GM18868 (cell line): ENCODE results near the gene KATNB1.

ENCODE experiments used
- ATAC-seq: cut with Tn5 transposase; IDR thresholded peaks from one replicate; pipeline ENCODE4 v1.9.1; 2021; ENCODE audit warnings: mild to moderate bottlenecking, moderate library complexity; ENCODE audit not compliant: unreplicated experiment

The KATNB1 gene

DNA sequence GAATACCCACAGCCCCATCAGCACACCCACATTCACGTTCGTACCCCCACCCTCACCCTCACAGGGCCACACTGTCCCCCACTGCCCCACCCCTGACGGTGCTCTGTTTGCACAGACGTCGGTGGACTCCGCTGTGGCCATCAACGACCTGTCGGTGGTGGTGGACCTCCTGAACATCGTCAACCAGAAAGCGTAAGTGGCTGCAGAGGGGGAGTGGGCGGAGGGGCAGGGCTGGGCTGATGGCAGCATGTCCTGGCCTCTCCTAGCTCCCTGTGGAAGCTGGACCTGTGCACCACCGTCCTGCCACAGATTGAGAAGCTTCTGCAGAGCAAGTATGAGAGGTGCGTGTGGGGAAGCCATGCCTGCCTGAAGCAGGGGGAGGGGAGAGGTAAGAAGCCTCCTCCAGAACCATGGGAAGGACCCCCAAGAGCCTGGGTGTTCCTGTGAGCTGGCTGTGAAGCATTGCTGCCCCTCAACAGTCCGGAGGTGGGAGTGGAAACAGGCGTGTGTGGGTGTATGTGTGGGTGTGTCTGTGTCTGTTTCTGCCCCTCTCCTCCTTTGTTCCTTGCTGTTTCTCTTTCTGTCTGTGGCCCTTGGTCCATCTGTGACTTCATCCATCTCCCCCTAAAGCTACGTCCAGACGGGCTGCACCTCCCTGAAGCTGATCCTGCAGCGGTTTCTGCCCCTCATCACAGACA lies 20.3 kb downstream of the KATNB1 start:
- no peak for ATAC-seq

DNA sequence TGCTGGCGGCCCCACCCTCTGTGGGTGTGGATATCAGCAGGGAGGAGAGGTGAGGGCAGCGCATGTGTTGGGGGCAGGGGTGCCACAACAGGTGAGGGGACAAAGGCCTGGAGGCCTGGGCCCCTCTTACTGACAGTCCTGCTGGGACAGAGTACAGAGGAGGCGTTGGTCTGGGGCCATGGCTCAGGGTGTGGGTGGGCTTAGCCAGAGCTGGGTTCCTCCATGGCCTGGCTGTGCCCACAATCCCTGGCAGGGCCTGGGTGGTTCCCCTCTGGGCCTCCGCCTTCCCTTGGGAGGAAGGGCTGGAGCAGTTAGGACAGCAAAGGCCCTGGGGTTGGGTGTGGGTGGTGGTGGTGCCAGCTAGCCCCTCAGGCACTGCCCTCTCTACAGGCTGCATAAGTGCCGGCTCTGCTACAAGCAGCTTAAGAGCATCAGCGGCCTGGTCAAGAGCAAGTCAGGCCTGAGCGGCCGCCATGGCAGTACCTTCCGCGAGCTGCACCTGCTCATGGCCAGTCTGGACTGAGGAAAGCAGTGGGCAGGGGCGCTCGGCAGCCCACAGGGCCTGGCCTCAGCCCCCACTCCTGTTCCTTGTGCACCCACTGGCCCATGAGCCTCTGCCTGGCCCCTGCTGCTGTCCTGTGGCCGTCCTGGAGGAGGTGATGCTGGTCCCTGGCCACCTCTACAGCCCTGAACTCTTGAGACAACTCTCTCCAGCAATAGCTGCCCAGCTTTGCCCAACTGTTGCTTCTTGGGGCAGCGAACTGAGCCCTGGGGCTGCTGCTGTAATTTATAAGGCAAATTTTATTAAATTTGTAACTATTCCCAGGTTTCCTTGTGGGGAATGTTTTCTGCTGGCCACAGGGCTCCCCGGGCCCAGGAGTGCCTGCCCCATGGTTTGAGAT lies 21.1 kb downstream of the KATNB1 start:
- peak; percentile 7 for ATAC-seq

DNA sequence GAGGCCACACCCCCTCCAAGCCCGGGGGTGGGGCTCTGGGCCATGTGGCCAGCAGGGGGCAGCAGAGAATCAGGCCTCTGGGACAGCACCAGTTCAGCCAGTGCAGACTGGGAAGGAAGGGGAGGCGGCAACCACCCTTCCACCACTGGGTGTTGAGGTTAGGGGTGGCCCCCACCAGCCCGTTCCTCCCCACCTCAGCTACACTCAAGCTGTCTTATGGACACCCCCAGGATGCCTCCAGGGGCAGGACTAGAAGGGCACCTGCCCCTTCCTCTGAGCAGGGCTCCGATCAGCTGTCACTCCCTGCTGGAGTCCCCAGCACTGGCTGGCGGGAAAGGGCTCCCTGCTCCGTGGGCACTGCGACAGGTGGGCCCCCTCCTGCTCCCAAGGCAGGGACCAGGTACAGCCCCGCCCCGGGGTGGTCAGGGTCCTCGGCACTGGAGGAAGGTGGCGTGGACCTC lies 21.8 kb downstream of the KATNB1 start:
- ATAC-seq, result peak; percentile 95

DNA sequence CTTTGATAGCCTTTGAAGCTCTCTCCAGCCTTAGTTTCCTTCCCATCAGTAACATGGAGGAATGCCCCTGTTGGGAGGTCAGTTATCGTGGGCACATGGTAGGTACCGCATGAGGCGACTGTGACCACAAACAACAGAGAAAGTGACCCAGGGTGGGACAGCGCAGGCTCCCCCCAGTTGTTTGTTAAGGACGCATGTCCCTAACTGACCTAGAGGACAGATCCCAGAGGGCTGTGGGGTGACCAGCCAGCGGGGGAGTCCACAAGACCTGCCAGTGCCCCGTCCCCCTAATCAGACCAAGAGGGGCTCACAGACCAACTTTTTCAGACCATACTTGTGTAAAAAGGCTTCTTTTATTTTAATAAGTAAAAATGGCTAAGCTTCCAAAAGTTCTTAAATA lies 22.3 kb downstream of the KATNB1 start:
- ATAC-seq, result no peak

DNA sequence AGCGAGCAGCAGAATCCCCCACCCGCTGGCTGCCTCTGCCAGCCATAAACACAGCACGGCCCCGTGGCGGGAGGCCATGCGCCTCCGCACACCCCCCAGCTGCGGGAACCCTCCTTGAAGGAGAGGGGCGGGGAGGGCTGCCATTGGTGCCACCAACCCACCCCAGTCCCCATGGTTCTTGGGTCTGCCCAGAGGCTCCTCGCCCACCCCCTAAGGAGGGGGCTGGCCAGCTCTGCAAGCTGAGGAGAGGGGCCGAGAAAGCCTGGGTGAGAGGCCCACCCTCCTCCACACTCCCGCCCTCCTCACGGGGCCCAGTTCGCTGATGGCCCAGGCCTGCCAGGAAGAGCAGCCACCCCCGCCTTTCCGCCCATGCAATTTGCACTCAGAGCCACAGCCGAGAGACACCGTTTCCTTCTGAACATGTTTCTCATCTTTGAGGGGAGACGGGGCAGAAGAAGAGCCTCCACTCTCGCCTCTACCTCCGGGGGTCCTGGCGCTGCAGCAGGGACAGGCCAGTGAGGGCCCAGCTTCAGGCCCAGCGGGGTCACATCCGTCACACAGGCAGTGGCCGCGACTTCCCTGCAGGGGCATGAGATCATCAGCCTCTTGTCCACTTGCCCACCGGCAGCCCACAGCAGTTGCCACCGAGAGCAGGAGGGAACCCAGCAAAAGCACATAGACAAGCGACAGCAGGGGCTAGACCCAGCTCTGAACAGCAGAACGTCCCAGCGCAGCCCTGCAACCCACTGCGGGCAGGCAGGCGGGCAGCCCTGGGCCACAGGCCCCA lies 23.0 kb downstream of the KATNB1 start:
- no peak for ATAC-seq

DNA sequence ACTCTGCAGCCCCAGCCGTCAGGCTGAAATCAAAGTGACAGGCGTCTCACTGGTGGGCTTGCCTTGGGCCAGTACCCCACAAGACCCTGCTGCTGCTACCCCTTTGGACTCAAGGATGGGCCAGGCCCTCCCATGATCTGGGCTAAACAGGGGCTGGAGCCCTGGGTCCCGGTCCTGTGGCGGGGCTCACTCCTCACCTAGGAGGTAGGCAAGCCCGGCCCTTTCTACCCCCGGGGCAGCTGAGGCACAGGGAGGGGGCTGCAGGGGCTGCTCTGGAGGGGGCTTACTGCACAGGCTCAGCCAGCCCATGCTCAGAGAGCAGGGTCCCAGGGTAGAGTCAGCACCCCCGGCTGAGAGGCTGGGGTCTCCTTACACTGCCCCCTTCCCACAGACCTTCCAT lies 23.6 kb downstream of the KATNB1 start:
- ATAC-seq, result no peak

DNA sequence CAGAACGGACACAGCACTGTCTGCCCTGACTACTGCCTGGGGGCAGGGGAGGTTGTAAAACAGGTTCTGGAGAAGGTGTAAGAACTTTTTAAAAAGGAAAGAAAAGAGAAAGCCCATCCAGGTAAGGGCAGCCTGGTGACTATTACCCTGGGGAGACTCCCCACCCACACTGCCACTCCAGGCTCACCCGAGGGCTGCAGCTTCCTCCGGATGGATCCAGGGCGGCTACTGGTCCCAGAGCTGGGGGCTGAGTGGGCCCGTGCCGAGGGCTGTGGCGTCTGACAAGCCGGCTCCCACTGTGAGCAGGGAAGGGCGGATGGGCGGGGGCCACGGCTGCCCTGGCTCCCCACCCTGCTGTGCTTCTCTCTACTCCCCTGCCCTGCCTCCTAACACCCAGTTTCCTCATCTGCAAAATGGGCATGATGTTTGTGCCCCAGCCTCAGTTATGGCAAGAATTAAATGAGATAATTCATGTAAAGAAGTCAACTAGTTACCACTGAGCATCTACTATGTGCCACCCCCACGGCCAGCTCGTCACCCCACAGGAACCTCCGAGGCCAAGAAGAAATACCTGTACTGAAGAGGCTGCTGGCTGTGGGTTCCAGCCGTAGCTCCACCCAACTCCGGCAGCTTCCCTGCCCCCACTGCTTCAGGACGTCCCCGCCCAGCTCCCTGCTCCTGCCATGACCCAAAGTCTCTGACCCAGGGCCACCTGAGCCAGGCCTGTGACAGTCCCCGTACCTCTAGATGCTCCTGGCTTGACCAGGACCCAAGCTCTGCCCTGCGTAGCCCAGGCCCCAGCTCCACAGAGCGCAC lies 24.2 kb downstream of the KATNB1 start:
- no peak for ATAC-seq

DNA sequence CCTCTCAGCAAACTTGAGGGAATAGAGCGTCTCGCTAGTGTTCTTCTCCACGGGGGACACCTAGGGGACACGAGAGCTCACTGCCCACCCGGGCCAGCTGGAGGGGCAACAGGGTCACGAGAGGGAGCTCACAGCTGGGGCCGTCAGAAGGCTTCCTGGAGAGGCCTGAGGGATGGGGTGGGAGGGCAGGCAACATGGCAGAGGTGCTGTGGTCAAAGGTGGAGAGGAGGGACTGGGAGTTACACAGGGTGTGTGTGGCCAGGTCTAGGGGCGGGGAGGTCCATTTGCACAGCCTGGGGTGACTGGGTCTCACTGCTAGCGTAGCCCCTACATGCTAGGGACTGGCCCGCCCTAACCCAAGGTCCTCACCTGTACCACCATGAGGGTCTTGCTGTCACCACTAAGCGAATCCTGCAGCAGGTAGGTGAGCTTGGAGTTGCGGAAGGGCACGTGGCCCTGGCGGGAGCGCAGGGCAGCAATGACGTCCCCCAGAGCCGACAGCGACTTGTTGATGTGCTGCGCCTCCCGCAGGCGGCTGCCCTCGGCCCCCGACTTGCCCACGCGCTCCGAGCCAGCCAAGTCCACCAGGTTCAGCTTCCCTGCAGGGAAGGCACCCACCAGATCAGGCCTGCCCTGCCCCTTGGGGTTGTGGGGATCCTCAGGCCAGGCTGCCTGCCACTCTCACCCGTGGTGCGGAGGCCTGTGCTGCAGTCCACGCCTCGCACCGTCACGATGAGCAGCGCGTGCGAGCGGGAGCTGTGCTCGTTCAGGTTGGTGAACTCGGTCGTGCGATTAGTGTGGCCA lies 25.0 kb downstream of the KATNB1 start:
- ATAC-seq, result no peak

DNA sequence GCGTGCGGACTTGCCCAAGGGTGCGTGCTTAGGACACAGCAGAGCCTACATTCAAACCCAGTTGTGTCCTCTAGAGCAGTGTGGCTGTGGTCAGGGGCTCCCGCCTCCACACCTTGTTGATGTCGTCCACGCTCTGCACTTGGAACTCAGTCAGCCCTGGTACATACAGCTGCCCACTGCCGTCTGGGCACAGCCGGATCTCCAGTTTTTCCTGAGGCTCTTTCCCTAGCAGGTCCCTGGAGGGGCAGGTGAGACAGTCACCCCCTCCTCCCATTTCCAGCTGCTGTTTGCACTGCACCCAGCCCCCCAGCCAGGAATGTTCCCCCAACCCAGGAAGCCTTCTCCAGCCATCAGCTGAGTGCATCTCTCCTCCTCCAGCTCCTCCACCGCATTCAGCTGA lies 25.7 kb downstream of the KATNB1 start:
- no peak for ATAC-seq

DNA sequence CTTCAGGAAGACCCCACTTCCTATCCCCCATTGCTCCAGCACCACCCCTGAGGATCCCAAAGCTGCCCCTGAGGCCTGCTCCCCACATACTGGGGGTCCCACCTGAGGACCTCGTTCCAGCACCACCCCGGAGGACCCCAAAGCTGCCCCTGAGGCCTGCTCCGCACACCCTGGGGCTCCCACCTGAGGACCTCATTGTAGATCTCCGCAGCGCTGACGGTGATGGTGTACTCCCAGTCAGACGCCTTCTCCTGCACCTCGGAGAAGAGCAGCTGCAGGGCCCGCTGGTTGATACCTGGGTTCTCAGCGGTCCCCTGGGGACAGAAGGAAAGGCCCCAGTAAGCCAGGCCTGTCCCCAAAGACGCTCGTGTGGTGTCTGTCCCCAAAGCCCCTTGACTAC lies 26.4 kb downstream of the KATNB1 start:
- ATAC-seq, result no peak

DNA sequence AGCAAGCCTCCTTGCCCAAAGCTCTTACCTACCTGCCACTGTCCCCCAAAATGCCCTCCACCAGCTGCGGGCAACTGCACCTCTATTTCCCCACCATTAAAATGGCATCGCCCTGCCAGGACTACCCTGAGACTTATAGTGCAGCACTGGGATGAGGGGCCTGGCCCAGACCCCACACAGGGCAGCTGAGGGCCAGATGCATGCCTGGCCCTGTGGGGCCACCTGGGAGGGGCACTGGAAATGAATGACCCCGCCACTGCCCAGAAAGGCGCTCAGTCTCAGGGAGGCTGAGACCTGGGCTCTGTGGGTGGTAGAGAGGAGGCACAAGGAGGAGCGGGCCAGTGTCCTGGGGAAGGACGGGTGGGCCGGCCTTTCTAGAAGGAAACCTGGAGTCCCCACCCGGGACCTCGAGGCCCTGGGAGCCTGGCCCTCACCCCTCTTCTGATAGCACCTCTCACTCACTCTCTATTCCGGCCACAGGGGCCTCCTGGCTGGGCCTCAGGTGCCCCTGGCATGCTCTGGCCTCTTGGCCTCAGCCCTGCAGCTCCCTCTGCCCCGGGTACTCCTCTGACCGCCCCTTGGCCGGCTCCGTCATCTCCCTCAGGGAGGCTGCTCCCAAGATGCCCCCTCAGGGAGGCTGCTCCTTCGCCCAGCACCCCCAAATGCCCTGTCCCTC lies 26.9 kb downstream of the KATNB1 start:
- ATAC-seq, result no peak

DNA sequence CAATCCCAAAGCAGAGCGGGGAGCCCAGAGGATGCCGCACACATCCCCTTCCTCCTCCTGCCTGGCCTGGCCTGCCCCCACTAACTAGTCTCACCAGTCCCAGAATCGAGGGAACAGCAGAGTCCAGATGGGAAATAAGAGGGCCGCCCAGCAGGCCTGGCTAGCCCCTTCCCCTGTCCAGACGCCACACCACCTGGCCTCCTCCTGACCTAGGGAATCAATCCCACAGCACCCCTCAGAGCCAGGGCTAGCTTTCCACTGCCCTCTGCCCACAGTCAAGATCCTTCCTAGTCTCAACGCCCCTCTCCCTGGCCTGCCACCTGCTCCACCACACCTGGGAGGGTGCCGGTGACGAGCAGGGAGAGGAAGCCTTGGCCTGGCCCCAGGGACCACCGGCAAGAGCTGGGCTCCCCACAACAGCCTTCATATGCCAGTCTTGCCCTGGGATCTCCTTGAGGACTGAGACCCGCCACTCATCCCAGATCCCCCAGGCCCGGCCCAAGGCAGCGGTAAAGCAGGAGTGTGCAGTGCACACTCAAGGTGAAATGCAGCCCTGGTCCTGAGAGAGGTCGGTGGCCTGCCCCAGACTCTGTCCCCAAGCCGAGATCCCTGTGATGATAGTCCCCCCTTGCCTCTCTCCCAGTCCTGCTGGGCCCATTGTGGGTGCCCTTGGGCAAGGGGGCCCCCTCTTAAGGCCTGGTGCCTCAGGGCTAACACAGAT lies 27.9 kb downstream of the KATNB1 start:
- ATAC-seq, result no peak

DNA sequence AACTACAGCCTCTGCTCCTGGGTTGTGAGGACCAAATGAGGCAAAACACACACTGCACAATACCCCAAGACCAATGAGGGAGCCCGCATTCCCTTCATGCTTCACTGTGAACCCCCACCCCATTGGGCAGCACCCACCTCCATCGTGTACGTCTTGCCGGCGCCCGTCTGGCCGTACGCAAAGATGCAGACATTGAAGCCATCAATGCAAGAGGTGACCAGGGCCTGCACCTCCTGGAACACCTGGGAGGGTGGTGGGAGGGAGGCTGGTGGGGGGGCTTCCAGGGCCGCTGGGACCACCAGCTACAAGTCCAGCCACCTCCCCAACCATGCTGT lies 28.4 kb downstream of the KATNB1 start:
- no peak for ATAC-seq

DNA sequence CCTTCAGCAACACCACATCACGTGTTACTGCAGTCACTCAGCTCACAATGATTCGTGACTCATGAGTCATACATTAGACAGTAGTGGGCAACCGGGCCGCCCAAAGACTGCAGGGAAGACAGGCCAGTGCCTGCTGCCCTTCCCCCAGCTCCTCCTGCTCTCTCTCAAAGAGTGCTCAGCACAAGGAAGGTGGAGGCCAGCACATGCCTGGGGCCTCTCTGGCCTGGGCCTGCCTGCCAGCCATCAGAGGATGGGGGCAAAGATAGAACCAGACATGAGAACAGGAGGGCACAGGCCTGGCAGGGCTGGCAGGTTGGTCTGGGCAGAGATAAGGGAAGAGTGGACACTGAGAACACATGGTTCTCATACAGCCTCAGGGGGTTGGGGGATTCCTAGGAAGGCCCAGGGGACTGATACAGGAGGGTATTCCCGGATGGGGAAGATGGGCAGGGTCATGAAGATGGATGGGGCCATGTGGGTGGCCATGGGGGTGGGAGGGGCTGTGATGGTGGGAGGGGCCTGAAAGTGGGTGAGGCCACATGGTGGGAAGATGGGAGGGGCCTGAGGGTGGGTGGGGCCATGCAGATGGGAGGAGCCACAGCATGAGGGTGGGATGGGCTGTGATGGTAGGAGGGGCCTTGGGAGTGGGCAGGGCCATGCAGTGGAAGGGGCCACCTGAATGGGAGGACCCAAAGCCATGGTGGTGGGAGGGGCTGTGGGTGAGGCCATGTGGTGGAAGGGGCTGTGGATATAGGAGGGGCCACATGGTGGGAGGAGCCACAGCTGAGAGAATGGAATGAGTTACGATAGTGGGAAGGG lies 29.0 kb downstream of the KATNB1 start:
- no peak for ATAC-seq

DNA sequence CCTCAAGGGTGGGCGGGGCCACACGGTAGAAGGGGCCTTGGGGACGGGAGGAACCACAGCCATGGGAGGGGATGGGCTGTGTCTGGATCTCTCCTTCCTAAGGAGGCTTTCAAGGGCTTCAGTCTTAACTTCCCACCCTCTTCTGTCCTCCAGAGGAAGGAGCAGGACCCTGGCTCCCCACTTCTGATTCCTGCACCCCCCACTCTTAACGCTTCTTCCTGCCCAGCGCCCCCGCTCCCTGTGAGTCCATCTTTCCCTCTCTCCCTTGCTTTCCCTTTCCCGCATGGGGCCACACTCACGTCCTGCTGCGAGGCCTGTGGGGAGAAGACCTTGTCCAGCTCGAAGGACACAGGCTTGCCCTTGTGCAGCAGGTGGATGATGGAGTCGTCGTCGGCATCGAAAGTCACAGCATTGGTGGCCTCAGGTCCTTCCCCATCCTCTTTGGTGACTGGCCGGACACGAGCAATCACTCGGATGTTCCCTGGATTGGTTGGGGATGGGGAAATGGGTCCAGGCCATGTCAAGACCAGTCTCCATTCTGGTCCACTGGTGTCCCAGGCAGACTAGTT lies 29.7 kb downstream of the KATNB1 start:
- no peak for ATAC-seq

DNA sequence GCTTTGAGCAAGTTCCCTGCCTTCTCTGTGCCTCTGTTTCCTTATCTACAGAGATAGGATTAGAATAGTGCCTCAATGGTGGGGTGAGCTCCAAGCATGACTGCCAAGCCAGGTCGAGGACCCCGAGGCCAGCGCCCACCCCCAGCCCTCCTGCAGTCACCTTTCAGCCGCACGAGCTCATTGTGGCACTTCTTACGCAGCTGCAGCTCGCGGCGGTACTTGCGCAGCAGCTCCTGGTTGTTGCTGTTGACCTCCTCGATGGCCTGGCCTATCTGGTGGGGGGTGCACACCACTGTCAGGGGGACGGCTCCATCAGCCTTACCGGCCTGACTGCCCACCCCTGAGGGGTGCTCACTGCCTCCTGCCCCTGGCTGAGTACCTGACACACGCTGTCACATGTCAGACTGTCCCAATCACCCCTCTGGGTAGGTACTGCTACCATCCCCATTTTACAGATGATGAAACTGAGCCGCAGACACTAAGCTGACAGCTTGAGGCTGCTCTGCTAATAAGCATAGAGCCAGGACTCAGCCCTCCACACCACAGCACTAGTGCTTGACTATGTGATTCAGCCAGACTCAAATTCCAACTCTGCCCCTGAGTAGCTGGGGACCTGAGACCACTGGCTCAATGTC lies 31.3 kb downstream of the KATNB1 start:
- no peak for ATAC-seq

DNA sequence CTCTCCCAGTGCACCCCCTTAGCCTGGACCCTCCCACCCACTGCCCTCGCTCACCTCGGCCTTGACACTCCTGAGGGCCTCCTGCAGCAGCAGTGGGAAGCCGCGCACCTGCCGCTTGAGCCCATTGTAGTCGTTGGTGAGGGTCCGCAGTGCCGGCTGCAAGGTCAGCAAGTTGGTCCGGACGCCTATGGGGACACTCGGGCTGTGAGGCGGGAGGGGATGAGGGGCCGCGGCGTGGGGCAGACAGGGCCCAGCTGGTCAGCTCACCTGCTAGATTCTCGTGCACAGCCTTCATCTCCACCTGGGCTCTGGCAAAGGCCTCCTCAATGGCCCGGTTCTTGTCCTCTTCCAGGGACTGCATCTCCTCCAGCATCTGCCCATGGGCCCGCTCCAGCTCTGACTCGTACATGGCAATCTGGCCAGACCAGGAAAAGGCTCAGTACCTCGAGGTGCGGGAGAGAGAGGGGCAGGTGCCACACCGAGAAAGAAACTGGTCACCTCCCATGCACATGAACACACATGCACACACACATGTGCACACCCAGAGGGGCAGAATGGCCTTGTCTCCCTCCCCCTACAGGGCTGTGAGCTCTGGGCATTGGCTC lies 34.1 kb downstream of the KATNB1 start:
- no peak for ATAC-seq
